Neuron (in vitro differentiated cells): ENCODE results near the gene SERPINI2.

ENCODE experiments used
- H2AFZ ChIP-seq: one replicate; pipeline ENCODE4 v1.6.1; 2013; ENCODE audit warnings: low read depth, mild to moderate bottlenecking, inconsistent platforms, low read length, moderate library complexity
- H3K27me3 ChIP-seq: one replicate; pipeline ENCODE4 v1.6.1; 2013; ENCODE audit warnings: low read length; ENCODE audit not compliant: insufficient read depth
- H3K36me3 ChIP-seq: one replicate; pipeline ENCODE4 v1.6.1; 2013; ENCODE audit warnings: low read length; ENCODE audit not compliant: insufficient read depth
- H3K4me1 ChIP-seq: one replicate; pipeline ENCODE4 v1.6.1; 2013; ENCODE audit warnings: low read length; ENCODE audit not compliant: insufficient read depth
- H3K4me3 ChIP-seq: 2 replicates; pipeline ENCODE4 v1.5.1; 2013; ENCODE audit warnings: mild to moderate bottlenecking, low read length, moderate library complexity
- H3K9me3 ChIP-seq: one replicate; pipeline ENCODE4 v1.6.1; 2013; ENCODE audit warnings: low read length

Gene SERPINI2

GRCh38 chr3:167481164-167481563, 7.3 kb upstream of the SERPINI2 start:
- no peaks in the 10 kb centered on the region for H3K27me3 ChIP-seq
- no peaks in the 10 kb centered on the region for H3K4me1 ChIP-seq
- no peak overlapping the region for H3K4me3 ChIP-seq
- no peak overlapping the region for H2AFZ ChIP-seq
- no peaks in the 10 kb centered on the region for H3K36me3 ChIP-seq
- no peaks in the 10 kb centered on the region for H3K9me3 ChIP-seq

- no peaks in the 10 kb centered on the region for H3K9me3 ChIP-seq
- H3K36me3 ChIP-seq: no peaks in the 10 kb centered on the region
- H3K4me3 ChIP-seq: no peak overlapping the region
- H2AFZ ChIP-seq: no peak overlapping the region
- H3K27me3 ChIP-seq: no peaks in the 10 kb centered on the region
- H3K4me1 ChIP-seq: no peaks in the 10 kb centered on the region
Observed at GRCh38 chr3:167480748-167481147, 6.9 kb upstream of the SERPINI2 start.

- peaks cover 11% of the 10 kb centered on the region for H3K4me1 ChIP-seq
- no peaks in the 10 kb centered on the region for H3K36me3 ChIP-seq
- no peaks in the 10 kb centered on the region for H3K27me3 ChIP-seq
- no peak overlapping the region for H3K4me3 ChIP-seq
- no peaks in the 10 kb centered on the region for H3K9me3 ChIP-seq
- no peak overlapping the region for H2AFZ ChIP-seq
Observed at GRCh38 chr3:167469381-167469780, 4.5 kb downstream of the SERPINI2 start.

GRCh38 chr3:167467848-167468611, 5.8 kb downstream of the SERPINI2 start:
- Histone ChIP-seq H3K36me3 (peaks cover 2% of the 10 kb centered on the region), H2AFZ (no peak overlapping the region), H3K4me1 (peaks cover 11% of the 10 kb centered on the region), H3K27me3 (no peaks in the 10 kb centered on the region), H3K9me3 (no peaks in the 10 kb centered on the region), H3K4me3 (no peak overlapping the region)

GRCh38 chr3:167466966-167467365, 6.9 kb downstream of the SERPINI2 start:
- Histone ChIP-seq H3K4me1 (peaks cover 11% of the 10 kb centered on the region), H3K36me3 (peaks cover 2% of the 10 kb centered on the region), H3K4me3 (no peak overlapping the region), H3K27me3 (no peaks in the 10 kb centered on the region), H3K9me3 (no peaks in the 10 kb centered on the region), H2AFZ (no peak overlapping the region)

- Histone ChIP-seq H2AFZ (no peak overlapping the region), H3K4me3 (no peak overlapping the region), H3K9me3 (no peaks in the 10 kb centered on the region), H3K36me3 (no peaks in the 10 kb centered on the region), H3K4me1 (no peaks in the 10 kb centered on the region), H3K27me3 (no peaks in the 10 kb centered on the region)
Observed at GRCh38 chr3:167456157-167456799, 17.6 kb downstream of the SERPINI2 start.

- no peak overlapping the region for H2AFZ ChIP-seq
- H3K4me1 ChIP-seq: no peaks in the 10 kb centered on the region
- no peaks in the 10 kb centered on the region for H3K27me3 ChIP-seq
- H3K4me3 ChIP-seq: no peak overlapping the region
- no peaks in the 10 kb centered on the region for H3K36me3 ChIP-seq
- H3K9me3 ChIP-seq: no peaks in the 10 kb centered on the region
Observed at GRCh38 chr3:167453815-167454214, 20.0 kb downstream of the SERPINI2 start.

GRCh38 chr3:167451282-167451681, 22.6 kb downstream of the SERPINI2 start:
- no peak overlapping the region for H3K4me3 ChIP-seq
- no peaks in the 10 kb centered on the region for H3K4me1 ChIP-seq
- no peak overlapping the region for H2AFZ ChIP-seq
- no peaks in the 10 kb centered on the region for H3K36me3 ChIP-seq
- no peaks in the 10 kb centered on the region for H3K27me3 ChIP-seq
- H3K9me3 ChIP-seq: no peaks in the 10 kb centered on the region

- H2AFZ ChIP-seq: no peak overlapping the region
- no peak overlapping the region for H3K4me3 ChIP-seq
- H3K4me1 ChIP-seq: no peaks in the 10 kb centered on the region
- no peaks in the 10 kb centered on the region for H3K9me3 ChIP-seq
- no peaks in the 10 kb centered on the region for H3K36me3 ChIP-seq
- no peaks in the 10 kb centered on the region for H3K27me3 ChIP-seq
Observed at GRCh38 chr3:167450675-167451074, 23.2 kb downstream of the SERPINI2 start.

- no peaks in the 10 kb centered on the region for H3K9me3 ChIP-seq
- H3K27me3 ChIP-seq: no peaks in the 10 kb centered on the region
- no peaks in the 10 kb centered on the region for H3K36me3 ChIP-seq
- H3K4me3 ChIP-seq: no peak overlapping the region
- H3K4me1 ChIP-seq: no peaks in the 10 kb centered on the region
- H2AFZ ChIP-seq: no peak overlapping the region
Observed at GRCh38 chr3:167450195-167450594, 23.6 kb downstream of the SERPINI2 start.

GRCh38 chr3:167445491-167445890, 28.4 kb downstream of the SERPINI2 start:
- H3K4me3 ChIP-seq: no peak overlapping the region
- no peaks in the 10 kb centered on the region for H3K27me3 ChIP-seq
- no peaks in the 10 kb centered on the region for H3K4me1 ChIP-seq
- H3K36me3 ChIP-seq: no peaks in the 10 kb centered on the region
- no peak overlapping the region for H2AFZ ChIP-seq
- H3K9me3 ChIP-seq: no peaks in the 10 kb centered on the region

- no peak overlapping the region for H2AFZ ChIP-seq
- H3K9me3 ChIP-seq: no peaks in the 10 kb centered on the region
- no peaks in the 10 kb centered on the region for H3K27me3 ChIP-seq
- no peaks in the 10 kb centered on the region for H3K4me1 ChIP-seq
- H3K36me3 ChIP-seq: no peaks in the 10 kb centered on the region
- no peak overlapping the region for H3K4me3 ChIP-seq
Observed at GRCh38 chr3:167441256-167441655, 32.6 kb downstream of the SERPINI2 start.

GRCh38 chr3:167437428-167438139, 36.3 kb downstream of the SERPINI2 start:
- H3K4me3 ChIP-seq: no peak overlapping the region
- no peak overlapping the region for H2AFZ ChIP-seq
- H3K27me3 ChIP-seq: no peaks in the 10 kb centered on the region
- H3K9me3 ChIP-seq: no peaks in the 10 kb centered on the region
- H3K36me3 ChIP-seq: no peaks in the 10 kb centered on the region
- H3K4me1 ChIP-seq: no peaks in the 10 kb centered on the region
